H1 (cell line): ENCODE measurements around the gene BCKDHB. TPM values are rescaled to one million over a fixed set of nuclear protein-coding genes. Genes with fewer than 3 reads are reported as not detected.

Source experiments
- KDM1A ChIP-seq: fragments of 200-600, 300-600 bp; sonication (generic); IDR thresholded peaks from 2 replicates; pipeline ENCODE4 v1.7.1; 2016; ENCODE audit warnings: mild to moderate bottlenecking, low read length, borderline replicate concordance
- SP2 ChIP-seq: IDR thresholded peaks from 2 replicates; pipeline ENCODE4 v1.6.1; 2012; ENCODE audit warnings: mild to moderate bottlenecking, low read length, inconsistent platforms
- polyA plus RNA-seq, 7 experiments: library from polyadenylated mRNA; depleted of rRNA in 3 of 7; stranded (reverse) in 5 of 7; unstranded in 2 of 7; fragments of >200 nt in 5 of 7; fragments of 200-250 nt in 2 of 7; gene quantifications; 1 replicate in 5 of 7; 2 replicates in 1 of 7; 4 replicates in 1 of 7; pipeline versions ENCODE4 v1.2.1 to v1.2.3, GENCODE V29; 2011 to 2013; ENCODE audit warnings: missing spikeins in 2 of 7, mixed read lengths in 2 of 7
- total RNA-seq: library from RNA; stranded (reverse); fragmentation: NEBNext Ultra II Directional; extraction: Animal tissue kit (Norgen Biotek cat#: 25700); gene quantifications from 2 replicates; pipeline ENCODE4 v1.2.1, GENCODE V29; 2021
- TF ChIP-seq, protein P1 (sequence below), 3 experiments: IDR thresholded peaks; 1 replicate in 2 of 3; 2 replicates in 1 of 3; pipeline versions ENCODE4 v1.5.1 to v1.6.1; 2011; ENCODE audit warnings: low read length in 3 of 3, mild to moderate bottlenecking in 3 of 3, inconsistent platforms in 2 of 3, low read depth in 1 of 3, moderate library complexity in 1 of 3; ENCODE audit not compliant: insufficient read depth in 1 of 3; ENCODE audit errors: control extremely low read depth in 1 of 3
- TF ChIP-seq, protein P2 (sequence below): IDR thresholded peaks from 2 replicates; pipeline ENCODE4 v1.6.1; 2011; ENCODE audit warnings: low read length, improper control_type of control experiment

The BCKDHB gene
- total and polyA plus RNA-seq, 2 of the 8 experiments (the other 6 are each of a cell fraction or from before 2014, with no cell fraction given), result 22.1 to 30.8 TPM

GRCh38 chr6:80256691-80257090 lies 150.2 kb downstream of the BCKDHB start (continued):
- TF ChIP-seq, protein P1, sequence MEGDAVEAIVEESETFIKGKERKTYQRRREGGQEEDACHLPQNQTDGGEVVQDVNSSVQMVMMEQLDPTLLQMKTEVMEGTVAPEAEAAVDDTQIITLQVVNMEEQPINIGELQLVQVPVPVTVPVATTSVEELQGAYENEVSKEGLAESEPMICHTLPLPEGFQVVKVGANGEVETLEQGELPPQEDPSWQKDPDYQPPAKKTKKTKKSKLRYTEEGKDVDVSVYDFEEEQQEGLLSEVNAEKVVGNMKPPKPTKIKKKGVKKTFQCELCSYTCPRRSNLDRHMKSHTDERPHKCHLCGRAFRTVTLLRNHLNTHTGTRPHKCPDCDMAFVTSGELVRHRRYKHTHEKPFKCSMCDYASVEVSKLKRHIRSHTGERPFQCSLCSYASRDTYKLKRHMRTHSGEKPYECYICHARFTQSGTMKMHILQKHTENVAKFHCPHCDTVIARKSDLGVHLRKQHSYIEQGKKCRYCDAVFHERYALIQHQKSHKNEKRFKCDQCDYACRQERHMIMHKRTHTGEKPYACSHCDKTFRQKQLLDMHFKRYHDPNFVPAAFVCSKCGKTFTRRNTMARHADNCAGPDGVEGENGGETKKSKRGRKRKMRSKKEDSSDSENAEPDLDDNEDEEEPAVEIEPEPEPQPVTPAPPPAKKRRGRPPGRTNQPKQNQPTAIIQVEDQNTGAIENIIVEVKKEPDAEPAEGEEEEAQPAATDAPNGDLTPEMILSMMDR (IDR thresholded peaks at IDR 0.05; ENCODE audit: control extremely low read depth in 1 of 3, insufficient read depth in 1 of 3, low read depth in 1 of 3, low read length in 3 of 3), result no peak
- no peak for TF ChIP-seq SP2
- TF ChIP-seq KDM1A, result no peak
- TF ChIP-seq, protein P2, sequence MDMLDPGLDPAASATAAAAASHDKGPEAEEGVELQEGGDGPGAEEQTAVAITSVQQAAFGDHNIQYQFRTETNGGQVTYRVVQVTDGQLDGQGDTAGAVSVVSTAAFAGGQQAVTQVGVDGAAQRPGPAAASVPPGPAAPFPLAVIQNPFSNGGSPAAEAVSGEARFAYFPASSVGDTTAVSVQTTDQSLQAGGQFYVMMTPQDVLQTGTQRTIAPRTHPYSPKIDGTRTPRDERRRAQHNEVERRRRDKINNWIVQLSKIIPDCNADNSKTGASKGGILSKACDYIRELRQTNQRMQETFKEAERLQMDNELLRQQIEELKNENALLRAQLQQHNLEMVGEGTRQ, result no peak
